ENCODE results near the gene SP6. TPM values are rescaled to one million over a fixed set of nuclear protein-coding genes. Genes with fewer than 3 reads are reported as not detected.

The SP6 gene
- total RNA-seq, 1 donor from 2014 or later = 30.7 TPM

- H3K4me1 Mint-ChIP-seq (ENCODE audit: unreplicated experiment) = peaks cover 40% of the 10 kb centered on the region
These were observed 24.3 kb upstream of the SP6 start for GRCh38 chr17:47875011-47875985.

DNA sequence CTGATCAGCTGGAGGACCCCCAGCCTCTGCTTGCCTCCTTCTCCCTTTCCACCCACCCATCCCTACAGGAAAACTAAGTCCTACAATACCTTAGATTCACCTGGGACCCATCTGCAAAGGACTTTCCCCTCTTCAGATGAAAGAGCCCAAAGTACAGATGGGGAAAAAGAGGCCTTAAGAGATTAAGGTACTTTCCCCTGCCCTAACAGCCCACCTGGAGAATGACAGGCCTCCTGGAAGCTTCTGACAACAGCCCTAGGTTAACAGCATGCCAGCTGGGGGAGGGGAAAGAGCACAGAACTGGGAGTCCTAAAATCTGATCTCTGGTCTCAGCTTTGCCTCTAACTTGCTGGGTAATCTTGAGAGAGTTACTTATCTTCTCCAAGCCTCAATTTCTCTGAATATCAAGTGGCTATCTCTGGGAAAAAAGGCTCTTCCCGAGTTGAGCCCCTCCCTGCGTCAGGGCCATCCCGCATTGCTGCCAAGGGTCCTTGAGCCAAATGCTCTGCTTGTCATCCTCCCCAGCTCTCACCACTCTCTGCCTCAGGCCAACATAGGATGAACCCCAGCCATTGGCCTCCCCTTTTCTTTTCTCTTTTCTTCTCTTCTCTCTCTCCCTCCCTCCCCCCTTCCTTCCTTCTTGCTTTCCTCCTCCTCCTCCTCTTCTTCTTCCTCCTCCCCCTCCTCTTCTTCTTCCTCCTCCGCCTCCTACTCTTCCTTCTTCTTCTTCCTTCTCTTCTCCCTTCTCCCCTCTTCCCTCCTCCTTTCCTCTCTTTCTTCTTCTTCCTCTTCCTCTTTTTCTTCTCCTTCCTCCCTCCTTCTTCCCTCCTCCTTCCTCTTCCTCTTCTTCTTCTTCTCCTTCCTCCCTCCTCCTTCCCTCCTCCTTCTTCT, 22.5 kb upstream of the SP6 start:
- no peak for DNase-seq (ENCODE audit: low spot score)
- Mint-ChIP-seq H3K9me3 (ENCODE audit: unreplicated experiment) (no peaks in the 10 kb centered on the region), H3K27ac (ENCODE audit: unreplicated experiment) (no peak overlapping the region), H3K27me3 (ENCODE audit: unreplicated experiment) (peaks cover 4% of the 10 kb centered on the region), H3K4me1 (ENCODE audit: unreplicated experiment) (peaks cover 37% of the 10 kb centered on the region), H3K36me3 (ENCODE audit: low read depth, unreplicated experiment) (peaks cover 4% of the 10 kb centered on the region), H3K4me3 (ENCODE audit: unreplicated experiment) (no peak overlapping the region)
- TF ChIP-seq CTCF (IDR thresholded peaks at IDR 0.05; ENCODE audit: unreplicated experiment) = no peak

More at GRCh38 chr17:47875011-47875985, 24.3 kb upstream of the SP6 start:
- no peaks in the 10 kb centered on the region for H3K9me3 Mint-ChIP-seq (ENCODE audit: unreplicated experiment)
- no peak for TF ChIP-seq CTCF (IDR thresholded peaks at IDR 0.05; ENCODE audit: unreplicated experiment)
- H3K27ac Mint-ChIP-seq (ENCODE audit: unreplicated experiment) = peak overlapping the region; percentile 18
- H3K27me3 Mint-ChIP-seq (ENCODE audit: unreplicated experiment) = peaks cover 8% of the 10 kb centered on the region
- H3K4me3 Mint-ChIP-seq (ENCODE audit: unreplicated experiment) = no peak overlapping the region
- peaks cover 4% of the 10 kb centered on the region for H3K36me3 Mint-ChIP-seq (ENCODE audit: low read depth, unreplicated experiment)
- no peak for DNase-seq (ENCODE audit: low spot score)

DNA sequence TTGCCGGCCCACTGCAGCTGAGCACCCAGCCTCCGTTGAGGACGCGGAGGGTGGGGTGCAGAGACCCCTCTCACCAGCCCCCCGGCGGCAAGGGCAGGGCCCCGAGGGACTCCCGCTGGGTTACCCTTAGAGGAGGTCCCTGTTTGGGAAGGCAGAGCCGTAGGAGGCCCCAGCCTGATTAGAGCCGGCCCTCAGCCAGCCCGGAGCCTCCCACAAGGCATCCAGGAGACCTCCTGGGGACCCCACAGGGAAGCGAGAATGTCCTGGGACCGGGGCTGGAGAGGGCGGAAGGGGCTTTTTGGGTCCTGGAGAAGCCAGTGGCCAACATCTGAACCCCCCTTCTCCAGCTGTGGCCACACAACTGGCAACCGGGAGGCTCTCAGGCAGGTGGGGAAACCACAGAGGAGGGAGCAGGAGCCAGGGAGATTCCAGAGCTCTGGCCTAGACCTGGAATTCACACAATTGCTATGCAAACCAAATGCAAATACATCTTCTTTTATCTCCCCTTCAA, 21.7 kb upstream of the SP6 start:
- no peak for DNase-seq (ENCODE audit: low spot score)
- Mint-ChIP-seq H3K36me3 (ENCODE audit: low read depth, unreplicated experiment) (peaks cover 4% of the 10 kb centered on the region), H3K4me3 (ENCODE audit: unreplicated experiment) (no peak overlapping the region), H3K4me1 (ENCODE audit: unreplicated experiment) (peaks cover 32% of the 10 kb centered on the region), H3K9me3 (ENCODE audit: unreplicated experiment) (no peaks in the 10 kb centered on the region), H3K27me3 (ENCODE audit: unreplicated experiment) (peaks cover 4% of the 10 kb centered on the region), H3K27ac (ENCODE audit: unreplicated experiment) (no peak overlapping the region)
- TF ChIP-seq CTCF (IDR thresholded peaks at IDR 0.05; ENCODE audit: unreplicated experiment) = no peak

- H3K36me3 Mint-ChIP-seq (ENCODE audit: low read depth, unreplicated experiment) = peaks cover 4% of the 10 kb centered on the region
- TF ChIP-seq CTCF (IDR thresholded peaks at IDR 0.05; ENCODE audit: unreplicated experiment) = no peak
- no peak overlapping the region for H3K27ac Mint-ChIP-seq (ENCODE audit: unreplicated experiment)
- peaks cover 28% of the 10 kb centered on the region for H3K4me1 Mint-ChIP-seq (ENCODE audit: unreplicated experiment)
- peaks cover 4% of the 10 kb centered on the region for H3K27me3 Mint-ChIP-seq (ENCODE audit: unreplicated experiment)
- no peaks in the 10 kb centered on the region for H3K9me3 Mint-ChIP-seq (ENCODE audit: unreplicated experiment)
- H3K4me3 Mint-ChIP-seq (ENCODE audit: unreplicated experiment) = peak overlapping the region; percentile 37
- DNase-seq (ENCODE audit: low spot score) = no peak
These were observed 21.2 kb upstream of the SP6 start for GRCh38 chr17:47872019-47872650.
